ENCODE measurements around the gene ZBTB8A. TPM values are rescaled to one million over a fixed set of nuclear protein-coding genes. Genes with fewer than 3 reads are reported as not detected.
"Not testable (repeated sequence)": the region's sequence is repeated elsewhere in the genome, so short reads cannot be mapped to it uniquely, and the experiment has no call there.

Gene ZBTB8A
- total RNA-seq, 1 donor from 2014 or later, result 16.1 TPM

- peak; percentile 38 for DNase-seq (ENCODE audit: low spot score)
These were observed 80.7 kb downstream of the ZBTB8A start for GRCh38 chr1:32619701-32620485.

GRCh38 chr1:32622205-32622604 lies 83.0 kb downstream of the ZBTB8A start:
- DNase-seq (ENCODE audit: low spot score), result no peak

- DNase-seq (ENCODE audit: low spot score), result no peak
These were observed 83.8 kb downstream of the ZBTB8A start for GRCh38 chr1:32622806-32623681.

- DNase-seq (ENCODE audit: low spot score), result no peak
These were observed 84.5 kb downstream of the ZBTB8A start for GRCh38 chr1:32623775-32624174.

GRCh38 chr1:32626176-32626575 lies 86.9 kb downstream of the ZBTB8A start:
- no peak for DNase-seq (ENCODE audit: low spot score)

- no peak for DNase-seq (ENCODE audit: low spot score)
These were observed 88.5 kb downstream of the ZBTB8A start for GRCh38 chr1:32627596-32628162.

GRCh38 chr1:32630173-32630572 lies 90.9 kb downstream of the ZBTB8A start:
- DNase-seq (ENCODE audit: low spot score), result not testable (repeated sequence)

GRCh38 chr1:32632829-32633228 lies 93.6 kb downstream of the ZBTB8A start:
- no peak for DNase-seq (ENCODE audit: low spot score)

GRCh38 chr1:32635508-32636277 lies 96.5 kb downstream of the ZBTB8A start:
- peak; percentile 17 for DNase-seq (ENCODE audit: low spot score)

- no peak for DNase-seq (ENCODE audit: low spot score)
These were observed 97.9 kb downstream of the ZBTB8A start for GRCh38 chr1:32636914-32637645.

- DNase-seq (ENCODE audit: low spot score), result no peak
These were observed 100.4 kb downstream of the ZBTB8A start for GRCh38 chr1:32639489-32640075.

- not testable (repeated sequence) for DNase-seq (ENCODE audit: low spot score)
These were observed 103.1 kb downstream of the ZBTB8A start for GRCh38 chr1:32642292-32642827.

- DNase-seq (ENCODE audit: low spot score), result no peak
These were observed 105.2 kb downstream of the ZBTB8A start for GRCh38 chr1:32644426-32644825.

- no peak for DNase-seq (ENCODE audit: low spot score)
These were observed 108.3 kb downstream of the ZBTB8A start for GRCh38 chr1:32647308-32648134.

- peak; percentile 97 for DNase-seq (ENCODE audit: low spot score)
These were observed 111.1 kb downstream of the ZBTB8A start, which contains the start of gene ZBTB8OS for GRCh38 chr1:32650248-32650751. Gene ZBTB8OS, minus strand, starts transcription at chr1:32650550. Its CDS starts 21 bp downstream, at chr1:32650529.

GRCh38 chr1:32650752-32651460 lies 111.7 kb downstream of the ZBTB8A start, which contains the start of gene RBBP4:
Gene RBBP4, plus strand, starts transcription at chr1:32651208. Its CDS starts 99 bp downstream, at chr1:32651307.
- DNase-seq (ENCODE audit: low spot score), result peak; percentile 98

- DNase-seq (ENCODE audit: low spot score), result no peak
These were observed 112.3 kb downstream of the ZBTB8A start for GRCh38 chr1:32651461-32652073.
